ENCODE data around the gene PLOD3.

- TF ChIP-seq POLR2A (IDR thresholded peaks at IDR 0.05) (no peak), CTCF (IDR thresholded peaks at IDR 0.05) (no peak), EP300 (IDR thresholded peaks at IDR 0.05) (no peak)
Measured at GRCh38 chr7:101218236-101219125, 1.1 kb upstream of the PLOD3 start.
